Liver (tissue), 9 donors: ENCODE data around the gene IL36A. TPM values are rescaled to one million over a fixed set of nuclear protein-coding genes. Genes with fewer than 3 reads are reported as not detected.

ENCODE experiments used
- DNase-seq: peaks from one replicate; pipeline ENCODE4 v3.0.0-alpha.2; 2017; ENCODE audit warnings: low spot score
- H3K27ac ChIP-seq, 2 donors: one replicate each; pipeline ENCODE4 v1.7.0; 2013; ENCODE audit warnings: inconsistent platforms in 2 of 2, low read length in 2 of 2, control low read depth in 1 of 2, low read depth in 1 of 2, mild to moderate bottlenecking in 1 of 2
- H3K27me3 ChIP-seq, 4 donors: one replicate each; pipeline versions ENCODE4 v1.6.1 to v1.7.0; 2013; ENCODE audit warnings: low read length in 3 of 4, inconsistent platforms in 1 of 4, mild to moderate bottlenecking in 1 of 4, moderate library complexity in 1 of 4; ENCODE audit not compliant: control insufficient read depth in 4 of 4, insufficient read depth in 4 of 4
- H3K36me3 ChIP-seq, 4 donors: one replicate each; pipeline versions ENCODE4 v1.6.1 to v1.7.0; 2013; ENCODE audit warnings: low read length in 3 of 4, mild to moderate bottlenecking in 3 of 4, low read depth in 1 of 4, moderate library complexity in 1 of 4; ENCODE audit not compliant: control insufficient read depth in 4 of 4, insufficient read depth in 3 of 4
- H3K4me1 ChIP-seq, 4 donors: one replicate each; pipeline versions ENCODE4 v1.6.1 to v1.7.0; 2013; ENCODE audit warnings: low read length in 3 of 4, mild to moderate bottlenecking in 3 of 4, moderate library complexity in 1 of 4; ENCODE audit not compliant: control insufficient read depth in 4 of 4, insufficient read depth in 4 of 4
- H3K4me3 ChIP-seq, 3 donors: one replicate each; pipeline versions ENCODE4 v1.6.1 to v1.7.0; 2013; ENCODE audit warnings: low read length in 3 of 3, control low read depth in 1 of 3, low read depth in 1 of 3, mild to moderate bottlenecking in 1 of 3
- H3K9ac ChIP-seq, 2 donors: one replicate each; pipeline ENCODE4 v1.7.0; 2013; ENCODE audit warnings: low read length in 2 of 2, mild to moderate bottlenecking in 2 of 2, moderate library complexity in 2 of 2, control low read depth in 1 of 2, low read depth in 1 of 2
- H3K9me3 ChIP-seq, 4 donors: one replicate each; pipeline versions ENCODE4 v1.6.1 to v1.7.0; 2013; ENCODE audit warnings: low read length in 3 of 4; ENCODE audit not compliant: control insufficient read depth in 4 of 4
- EGR1 ChIP-seq, 2 donors: IDR thresholded peaks; 2 replicates each; pipeline ENCODE4 v1.6.1; 2016 to 2018; ENCODE audit warnings: antibody characterized with exemption in 2 of 2, low read depth in 2 of 2
- FOXA1 ChIP-seq: IDR thresholded peaks from 2 replicates; pipeline ENCODE4 v1.6.1; 2016; ENCODE audit warnings: antibody characterized with exemption
- FOXA2 ChIP-seq: IDR thresholded peaks from 2 replicates; pipeline ENCODE4 v1.6.1; 2016; ENCODE audit warnings: antibody characterized with exemption
- GABPA ChIP-seq, 2 donors: IDR thresholded peaks in 1 of 2; conservative IDR thresholded peaks in 1 of 2; 2 replicates each; pipeline ENCODE4 v1.6.1; 2016; ENCODE audit warnings: antibody characterized with exemption in 2 of 2, mild to moderate bottlenecking in 1 of 2, moderate library complexity in 1 of 2
- HNF4A ChIP-seq, 2 donors: conservative IDR thresholded peaks; 2 replicates each; pipeline ENCODE4 v1.6.1; 2016; ENCODE audit warnings: antibody characterized with exemption in 2 of 2, mild to moderate bottlenecking in 2 of 2
- HNF4G ChIP-seq: IDR thresholded peaks from 2 replicates; pipeline ENCODE4 v1.6.1; 2016; ENCODE audit warnings: antibody characterized with exemption
- JUND ChIP-seq, 2 donors: IDR thresholded peaks; 2 replicates each; pipeline ENCODE4 v1.6.1; 2016; ENCODE audit warnings: antibody characterized with exemption in 2 of 2
- NR2F2 ChIP-seq: IDR thresholded peaks from 2 replicates; pipeline ENCODE4 v1.6.1; 2016; ENCODE audit warnings: antibody characterized with exemption
- RAD21 ChIP-seq, 2 donors: IDR thresholded peaks; 2 replicates each; pipeline ENCODE4 v1.6.1; 2016; ENCODE audit warnings: antibody characterized with exemption in 2 of 2, mild to moderate bottlenecking in 2 of 2
- RXRA ChIP-seq, 2 donors: IDR thresholded peaks; 2 replicates each; pipeline ENCODE4 v1.6.1; 2017 to 2018; ENCODE audit warnings: antibody characterized with exemption in 2 of 2, mild to moderate bottlenecking in 1 of 2
- SP1 ChIP-seq: IDR thresholded peaks from 2 replicates; pipeline ENCODE4 v1.6.1; 2018; ENCODE audit warnings: antibody characterized with exemption, mild to moderate bottlenecking
- TAF1 ChIP-seq: conservative IDR thresholded peaks from 2 replicates; pipeline ENCODE4 v1.6.1; 2016; ENCODE audit warnings: antibody characterized with exemption, mild to moderate bottlenecking
- YY1 ChIP-seq: IDR thresholded peaks from 2 replicates; pipeline ENCODE4 v1.6.1; 2016; ENCODE audit warnings: antibody characterized with exemption, mild to moderate bottlenecking
- WGBS: extraction: QIAGEN DNeasy Blood & Tissue Kit; methylation state at CpG from one replicate; pipeline ENCODE4 v1.1.7; 2013; 5-methylcytosine and 5-hydroxymethylcytosine counted together
- polyA plus RNA-seq, 2 donors: library from polyadenylated mRNA; stranded (reverse) in 1 of 2; unstranded in 1 of 2; fragments of 200-250 nt in 1 of 2; fragments of >200 nt in 1 of 2; fragmentation: Nextera tagmentation in 1 of 2; extraction: Ambion mirVana in 1 of 2; gene quantifications; one replicate each; pipeline versions ENCODE4 v1.2.1 to v1.2.3, GENCODE V29; 2013 to 2015
- total RNA-seq, 2 donors: library from RNA; depleted of rRNA; stranded (reverse); fragments of >200 nt; gene quantifications; one replicate each; pipeline ENCODE4 v1.2.3, GENCODE V29; 2014
- TF ChIP-seq, protein P1 (sequence below): IDR thresholded peaks from 2 replicates; pipeline ENCODE4 v1.6.1; 2016; ENCODE audit warnings: antibody characterized with exemption
- TF ChIP-seq, protein P2 (sequence below): IDR thresholded peaks from 2 replicates; pipeline ENCODE4 v1.6.1; 2016; ENCODE audit warnings: antibody characterized with exemption
- TF ChIP-seq, protein P3 (sequence below): IDR thresholded peaks from 2 replicates; pipeline ENCODE4 v1.6.1; 2016; ENCODE audit warnings: antibody characterized with exemption
- TF ChIP-seq, protein P4 (sequence below): fragments of 150-350 bp; IDR thresholded peaks from 2 replicates; pipeline ENCODE4 v1.5.1; 2017; ENCODE audit warnings: improper control_type of control experiment, low read depth, low read length; ENCODE audit not compliant: missing input control
- TF ChIP-seq, protein P5 (sequence below): IDR thresholded peaks from 2 replicates; pipeline ENCODE4 v1.6.1; 2016; ENCODE audit warnings: antibody characterized with exemption, mild to moderate bottlenecking
- donor health status: healthy.
- donor health status: healthy.
- donor health status: healthy.
- donor health status: healthy.
- donor health status: healthy.

Gene IL36A
- total and polyA plus RNA-seq, 4 donors: not detected

DNA sequence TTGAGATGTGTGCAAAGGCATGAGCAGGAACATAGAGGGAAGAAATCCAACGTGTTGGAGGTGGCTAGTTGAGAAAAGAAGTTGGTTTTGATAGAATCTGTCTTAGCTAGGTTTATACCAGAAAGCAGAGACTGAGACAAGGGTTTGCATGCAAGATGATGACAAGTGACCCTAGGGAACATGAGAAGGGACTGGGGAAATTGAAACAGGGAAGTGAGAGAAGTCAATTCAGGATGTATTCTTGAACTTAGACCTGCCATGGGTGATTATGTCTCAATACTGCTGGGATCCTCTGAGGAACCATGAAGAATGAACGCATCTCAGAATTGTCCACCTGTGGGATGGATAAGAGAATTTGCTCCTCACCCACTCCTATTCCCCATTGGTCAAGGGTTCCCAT, 20.5 kb downstream of the IL36A start:
- H3K4me1 ChIP-seq: no peaks in the 10 kb centered on the region
- no peak for DNase-seq
- 62% methylated on average over 2 of the region's 2 CpGs for WGBS
- H3K36me3 ChIP-seq: no peaks in the 10 kb centered on the region
- TF ChIP-seq, protein P1, sequence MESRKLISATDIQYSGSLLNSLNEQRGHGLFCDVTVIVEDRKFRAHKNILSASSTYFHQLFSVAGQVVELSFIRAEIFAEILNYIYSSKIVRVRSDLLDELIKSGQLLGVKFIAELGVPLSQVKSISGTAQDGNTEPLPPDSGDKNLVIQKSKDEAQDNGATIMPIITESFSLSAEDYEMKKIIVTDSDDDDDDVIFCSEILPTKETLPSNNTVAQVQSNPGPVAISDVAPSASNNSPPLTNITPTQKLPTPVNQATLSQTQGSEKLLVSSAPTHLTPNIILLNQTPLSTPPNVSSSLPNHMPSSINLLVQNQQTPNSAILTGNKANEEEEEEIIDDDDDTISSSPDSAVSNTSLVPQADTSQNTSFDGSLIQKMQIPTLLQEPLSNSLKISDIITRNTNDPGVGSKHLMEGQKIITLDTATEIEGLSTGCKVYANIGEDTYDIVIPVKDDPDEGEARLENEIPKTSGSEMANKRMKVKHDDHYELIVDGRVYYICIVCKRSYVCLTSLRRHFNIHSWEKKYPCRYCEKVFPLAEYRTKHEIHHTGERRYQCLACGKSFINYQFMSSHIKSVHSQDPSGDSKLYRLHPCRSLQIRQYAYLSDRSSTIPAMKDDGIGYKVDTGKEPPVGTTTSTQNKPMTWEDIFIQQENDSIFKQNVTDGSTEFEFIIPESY: no peak
- no peak for TF ChIP-seq SP1
- TF ChIP-seq, protein P2, sequence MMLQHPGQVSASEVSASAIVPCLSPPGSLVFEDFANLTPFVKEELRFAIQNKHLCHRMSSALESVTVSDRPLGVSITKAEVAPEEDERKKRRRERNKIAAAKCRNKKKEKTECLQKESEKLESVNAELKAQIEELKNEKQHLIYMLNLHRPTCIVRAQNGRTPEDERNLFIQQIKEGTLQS: no peak
- no peak for TF ChIP-seq JUND (IDR thresholded peaks at IDR 0.05)
- no peak for TF ChIP-seq FOXA2
- TF ChIP-seq TAF1: no peak
- no peak for TF ChIP-seq HNF4G
- TF ChIP-seq, protein P3, sequence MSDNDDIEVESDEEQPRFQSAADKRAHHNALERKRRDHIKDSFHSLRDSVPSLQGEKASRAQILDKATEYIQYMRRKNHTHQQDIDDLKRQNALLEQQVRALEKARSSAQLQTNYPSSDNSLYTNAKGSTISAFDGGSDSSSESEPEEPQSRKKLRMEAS: no peak
- no peak for TF ChIP-seq YY1
- TF ChIP-seq, protein P4, sequence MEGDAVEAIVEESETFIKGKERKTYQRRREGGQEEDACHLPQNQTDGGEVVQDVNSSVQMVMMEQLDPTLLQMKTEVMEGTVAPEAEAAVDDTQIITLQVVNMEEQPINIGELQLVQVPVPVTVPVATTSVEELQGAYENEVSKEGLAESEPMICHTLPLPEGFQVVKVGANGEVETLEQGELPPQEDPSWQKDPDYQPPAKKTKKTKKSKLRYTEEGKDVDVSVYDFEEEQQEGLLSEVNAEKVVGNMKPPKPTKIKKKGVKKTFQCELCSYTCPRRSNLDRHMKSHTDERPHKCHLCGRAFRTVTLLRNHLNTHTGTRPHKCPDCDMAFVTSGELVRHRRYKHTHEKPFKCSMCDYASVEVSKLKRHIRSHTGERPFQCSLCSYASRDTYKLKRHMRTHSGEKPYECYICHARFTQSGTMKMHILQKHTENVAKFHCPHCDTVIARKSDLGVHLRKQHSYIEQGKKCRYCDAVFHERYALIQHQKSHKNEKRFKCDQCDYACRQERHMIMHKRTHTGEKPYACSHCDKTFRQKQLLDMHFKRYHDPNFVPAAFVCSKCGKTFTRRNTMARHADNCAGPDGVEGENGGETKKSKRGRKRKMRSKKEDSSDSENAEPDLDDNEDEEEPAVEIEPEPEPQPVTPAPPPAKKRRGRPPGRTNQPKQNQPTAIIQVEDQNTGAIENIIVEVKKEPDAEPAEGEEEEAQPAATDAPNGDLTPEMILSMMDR: no peak
- TF ChIP-seq GABPA (IDR thresholded peaks at IDR 0.05 in 1 of 2, conservative IDR thresholded peaks at IDR 0.05 in 1 of 2): no peak
- no peak for TF ChIP-seq RXRA (IDR thresholded peaks at IDR 0.05)
- TF ChIP-seq RAD21 (IDR thresholded peaks at IDR 0.05): no peak
- TF ChIP-seq, protein P5, sequence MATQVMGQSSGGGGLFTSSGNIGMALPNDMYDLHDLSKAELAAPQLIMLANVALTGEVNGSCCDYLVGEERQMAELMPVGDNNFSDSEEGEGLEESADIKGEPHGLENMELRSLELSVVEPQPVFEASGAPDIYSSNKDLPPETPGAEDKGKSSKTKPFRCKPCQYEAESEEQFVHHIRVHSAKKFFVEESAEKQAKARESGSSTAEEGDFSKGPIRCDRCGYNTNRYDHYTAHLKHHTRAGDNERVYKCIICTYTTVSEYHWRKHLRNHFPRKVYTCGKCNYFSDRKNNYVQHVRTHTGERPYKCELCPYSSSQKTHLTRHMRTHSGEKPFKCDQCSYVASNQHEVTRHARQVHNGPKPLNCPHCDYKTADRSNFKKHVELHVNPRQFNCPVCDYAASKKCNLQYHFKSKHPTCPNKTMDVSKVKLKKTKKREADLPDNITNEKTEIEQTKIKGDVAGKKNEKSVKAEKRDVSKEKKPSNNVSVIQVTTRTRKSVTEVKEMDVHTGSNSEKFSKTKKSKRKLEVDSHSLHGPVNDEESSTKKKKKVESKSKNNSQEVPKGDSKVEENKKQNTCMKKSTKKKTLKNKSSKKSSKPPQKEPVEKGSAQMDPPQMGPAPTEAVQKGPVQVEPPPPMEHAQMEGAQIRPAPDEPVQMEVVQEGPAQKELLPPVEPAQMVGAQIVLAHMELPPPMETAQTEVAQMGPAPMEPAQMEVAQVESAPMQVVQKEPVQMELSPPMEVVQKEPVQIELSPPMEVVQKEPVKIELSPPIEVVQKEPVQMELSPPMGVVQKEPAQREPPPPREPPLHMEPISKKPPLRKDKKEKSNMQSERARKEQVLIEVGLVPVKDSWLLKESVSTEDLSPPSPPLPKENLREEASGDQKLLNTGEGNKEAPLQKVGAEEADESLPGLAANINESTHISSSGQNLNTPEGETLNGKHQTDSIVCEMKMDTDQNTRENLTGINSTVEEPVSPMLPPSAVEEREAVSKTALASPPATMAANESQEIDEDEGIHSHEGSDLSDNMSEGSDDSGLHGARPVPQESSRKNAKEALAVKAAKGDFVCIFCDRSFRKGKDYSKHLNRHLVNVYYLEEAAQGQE: no peak
- no peak for TF ChIP-seq NR2F2
- no peak for TF ChIP-seq HNF4A (conservative IDR thresholded peaks at IDR 0.05)
- TF ChIP-seq FOXA1: no peak
- no peak for TF ChIP-seq EGR1 (IDR thresholded peaks at IDR 0.05; ENCODE audit: low read depth in 2 of 2)
- H3K9ac ChIP-seq: no peak overlapping the region
- no peak overlapping the region for H3K4me3 ChIP-seq
- no peak overlapping the region for H3K27ac ChIP-seq
- no peaks in the 10 kb centered on the region for H3K9me3 ChIP-seq
- peaks cover 0 to 2% (median 0%) of the 10 kb centered on the region in 4 donors for H3K27me3 ChIP-seq
